Thoracic aorta (tissue), 2 donors: ENCODE data around the gene TIGD3. TPM values are rescaled to one million over a fixed set of nuclear protein-coding genes. Genes with fewer than 3 reads are reported as not detected.

ENCODE experiments used
- ATAC-seq: fragments of 150-250 bp; one replicate; pipeline ENCODE4 v1.8.0; 2017; ENCODE audit warnings: low read depth; ENCODE audit not compliant: insufficient number of reproducible peaks, low FRiP score
- DNase-seq: peaks from one replicate; pipeline ENCODE4 v3.0.0-alpha.2; 2020; ENCODE audit warnings: low spot score
- H3K27ac ChIP-seq, 2 donors: fragments of 200-600 bp; sonication (generic); 1 replicate in 1 of 2; 2 replicates in 1 of 2; pipeline ENCODE4 v1.5.1; 2016; ENCODE audit warnings: mild to moderate bottlenecking in 2 of 2, moderate library complexity in 2 of 2
- H3K27me3 ChIP-seq: fragments of 200-600 bp; sonication (generic); replicated peaks from 2 replicates; pipeline ENCODE4 v1.6.0; 2016; ENCODE audit warnings: mild to moderate bottlenecking; ENCODE audit not compliant: insufficient read depth
- H3K36me3 ChIP-seq: fragments of 200-600 bp; sonication (generic); one replicate; pipeline ENCODE4 v1.5.1; 2016
- H3K4me1 ChIP-seq, 2 donors: fragments of 200-600 bp; sonication (generic); 1 replicate in 1 of 2; 2 replicates in 1 of 2; pipeline versions ENCODE4 v1.5.1 to v1.6.0; 2016; ENCODE audit warnings: low read depth in 2 of 2, mild to moderate bottlenecking in 1 of 2; ENCODE audit not compliant: control insufficient read depth in 1 of 2
- H3K4me3 ChIP-seq: fragments of 200-600 bp; sonication (generic); 2 replicates; pipeline ENCODE4 v1.5.1; 2016; ENCODE audit warnings: mild to moderate bottlenecking
- H3K9me3 ChIP-seq: fragments of 200-600 bp; sonication (generic); 2 replicates; pipeline ENCODE4 v1.5.1; 2016
- total RNA-seq, 2 donors: library from RNA; depleted of rRNA; stranded (reverse); fragments of >200 nt; gene quantifications; one replicate each; pipeline versions ENCODE4 v1.1.0 to v1.2.3, GENCODE V29; 2016
- TF ChIP-seq, protein P1 (sequence below): fragments of 200-600 bp; sonication (generic); IDR thresholded peaks from one replicate; pipeline ENCODE4 v1.5.1; 2019; ENCODE audit warnings: antibody characterized with exemption

Gene TIGD3
- total RNA-seq, 2 donors from 2014 or later: not detected

DNA sequence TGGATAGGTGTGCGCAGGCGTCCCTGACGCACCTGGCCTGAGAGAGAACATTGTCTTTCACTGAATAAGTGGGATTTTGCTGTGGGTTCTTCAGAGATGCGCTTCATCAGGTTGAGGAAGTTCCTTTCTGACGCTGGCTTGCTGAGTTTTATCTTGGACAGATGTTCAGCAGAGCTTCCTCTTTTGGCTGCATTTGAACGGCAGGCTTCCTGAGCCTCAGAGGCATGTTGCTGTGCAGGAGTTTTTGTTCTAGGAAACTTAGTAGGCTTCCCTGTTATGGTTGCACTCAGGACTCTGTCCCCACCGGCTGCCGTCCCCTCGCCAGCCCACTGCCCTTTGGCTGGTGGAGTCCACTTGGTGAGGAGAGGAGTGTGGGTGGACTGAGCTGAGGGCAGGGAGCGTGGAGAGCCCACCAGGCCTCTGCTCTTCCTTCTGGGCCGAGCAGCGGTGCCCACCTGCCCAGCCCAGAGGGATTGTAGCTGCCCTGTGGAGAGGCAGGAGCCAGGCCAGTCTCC, 49.1 kb downstream of the TIGD3 start:
- Histone ChIP-seq H3K27ac (no peak overlapping the region), H3K36me3 (peaks cover 32% of the 10 kb centered on the region), H3K9me3 (no peaks in the 10 kb centered on the region), H3K27me3 (no peaks in the 10 kb centered on the region), H3K4me1 (no peaks in the 10 kb centered on the region), H3K4me3 (no peak overlapping the region)
- ATAC-seq (no peak), DNase-seq (no peak)
- TF ChIP-seq, protein P1, sequence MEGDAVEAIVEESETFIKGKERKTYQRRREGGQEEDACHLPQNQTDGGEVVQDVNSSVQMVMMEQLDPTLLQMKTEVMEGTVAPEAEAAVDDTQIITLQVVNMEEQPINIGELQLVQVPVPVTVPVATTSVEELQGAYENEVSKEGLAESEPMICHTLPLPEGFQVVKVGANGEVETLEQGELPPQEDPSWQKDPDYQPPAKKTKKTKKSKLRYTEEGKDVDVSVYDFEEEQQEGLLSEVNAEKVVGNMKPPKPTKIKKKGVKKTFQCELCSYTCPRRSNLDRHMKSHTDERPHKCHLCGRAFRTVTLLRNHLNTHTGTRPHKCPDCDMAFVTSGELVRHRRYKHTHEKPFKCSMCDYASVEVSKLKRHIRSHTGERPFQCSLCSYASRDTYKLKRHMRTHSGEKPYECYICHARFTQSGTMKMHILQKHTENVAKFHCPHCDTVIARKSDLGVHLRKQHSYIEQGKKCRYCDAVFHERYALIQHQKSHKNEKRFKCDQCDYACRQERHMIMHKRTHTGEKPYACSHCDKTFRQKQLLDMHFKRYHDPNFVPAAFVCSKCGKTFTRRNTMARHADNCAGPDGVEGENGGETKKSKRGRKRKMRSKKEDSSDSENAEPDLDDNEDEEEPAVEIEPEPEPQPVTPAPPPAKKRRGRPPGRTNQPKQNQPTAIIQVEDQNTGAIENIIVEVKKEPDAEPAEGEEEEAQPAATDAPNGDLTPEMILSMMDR: no peak

DNA sequence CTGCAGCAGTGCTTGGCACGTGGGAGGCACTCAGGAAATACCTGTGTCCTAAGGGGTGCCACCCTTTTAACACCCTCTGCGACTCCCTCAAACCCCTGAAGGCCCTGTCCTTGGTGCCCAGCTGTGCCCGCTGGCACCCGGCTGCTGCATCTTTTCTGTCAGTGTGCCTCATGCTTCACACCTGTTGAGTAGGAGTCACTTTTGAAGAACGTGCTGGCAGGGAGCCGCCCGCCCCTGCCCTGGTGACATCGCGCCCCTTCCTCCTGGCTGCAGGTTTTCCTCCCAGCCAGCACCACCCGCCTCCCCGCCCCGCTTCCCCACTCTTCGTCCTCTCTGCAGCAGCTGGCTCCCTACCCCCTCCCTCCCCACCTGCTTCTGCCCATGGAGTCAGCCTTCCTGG, 49.7 kb downstream of the TIGD3 start:
- H3K36me3 ChIP-seq: peaks cover 35% of the 10 kb centered on the region
- no peak for ATAC-seq

DNA sequence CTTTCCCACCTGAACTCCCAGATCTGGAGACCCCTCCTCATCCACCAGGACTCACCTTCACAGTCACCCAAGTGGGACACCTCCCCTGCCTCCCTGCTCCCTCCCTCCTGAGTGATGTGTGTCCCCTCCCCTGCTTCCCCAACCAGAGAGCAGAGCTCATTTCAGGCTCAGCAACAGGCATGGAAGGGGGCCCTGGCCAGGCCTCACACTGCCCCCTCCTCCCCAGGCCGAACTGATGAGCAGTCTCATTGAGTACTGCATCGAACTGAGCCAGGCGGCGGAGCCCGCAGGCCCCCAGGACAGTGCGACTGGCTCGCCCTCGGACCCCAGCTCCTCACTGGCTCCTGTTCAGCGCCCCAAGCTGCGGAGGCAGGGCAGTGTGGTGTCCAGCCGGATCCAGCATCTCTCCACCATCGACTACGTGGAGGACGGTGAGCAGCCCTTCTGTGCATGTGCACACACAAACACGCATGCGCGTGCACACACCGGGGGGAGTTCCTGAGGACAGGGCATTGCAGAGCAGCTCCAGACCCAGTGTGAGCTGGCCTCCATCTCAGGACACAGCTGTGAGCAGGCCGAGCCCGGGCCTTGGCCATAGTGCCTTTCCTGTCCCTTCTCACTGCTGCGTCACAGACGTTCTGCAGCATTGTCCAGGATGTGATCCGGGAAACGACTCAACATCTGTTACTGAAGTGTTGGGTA, 50.2 kb downstream of the TIGD3 start:
- H3K9me3 ChIP-seq: no peaks in the 10 kb centered on the region
- H3K4me1 ChIP-seq: no peaks in the 10 kb centered on the region
- no peaks in the 10 kb centered on the region for H3K27me3 ChIP-seq
- TF ChIP-seq, protein P1: no peak
- ATAC-seq (no peak), DNase-seq (no peak)
- no peak overlapping the region for H3K4me3 ChIP-seq
- peaks cover 36% of the 10 kb centered on the region for H3K36me3 ChIP-seq
- H3K27ac ChIP-seq: no peak overlapping the region

More for the DNA sequence above, 49.7 kb downstream of the TIGD3 start:
- Histone ChIP-seq H3K4me1 (no peaks in the 10 kb centered on the region), H3K9me3 (no peaks in the 10 kb centered on the region), H3K27ac (no peak overlapping the region), H3K27me3 (no peaks in the 10 kb centered on the region), H3K4me3 (no peak overlapping the region)
- TF ChIP-seq, protein P1: no peak
- DNase-seq: no peak

Other genes with a start within 250 kb of the TIGD3 start
- gene TM7SF2, start 242.9 kb upstream of the TIGD3 start, total RNA-seq: 10 to 100 TPM in 1 of 2 donors, 1 to 10 TPM in 1; 2.5 to 49.0 TPM
- 10 to 100 TPM; 10.0 to 13.8 TPM for gene ZNHIT2, start 237.1 kb upstream of the TIGD3 start, total RNA-seq
- gene FAU, start 232.6 kb upstream of the TIGD3 start, total RNA-seq: 100 to 1,000 TPM; 365 to 553 TPM
- gene MRPL49, start 232.4 kb upstream of the TIGD3 start, total RNA-seq: 10 to 100 TPM; 44.6 to 61.1 TPM
- gene SYVN1, start 220.2 kb upstream of the TIGD3 start, total RNA-seq: 10 to 100 TPM; 73.1 to 78.0 TPM
- gene SPDYC, start 184.5 kb upstream of the TIGD3 start, total RNA-seq: not detected
- gene CAPN1, start 172.8 kb upstream of the TIGD3 start, total RNA-seq: 100 to 1,000 TPM; 168 to 203 TPM
- 10 to 100 TPM in 1 of 2 donors, 1 to 10 TPM in 1; 5.6 to 13.5 TPM for gene POLA2, start 92.8 kb upstream of the TIGD3 start, total RNA-seq
- gene CDC42EP2, start 39.9 kb upstream of the TIGD3 start, total RNA-seq: 10 to 100 TPM in 1 of 2 donors, 1 to 10 TPM in 1; 8.5 to 18.7 TPM
- gene DPF2, start 20.9 kb upstream of the TIGD3 start, total RNA-seq: 10 to 100 TPM; 33.3 to 49.4 TPM
- 10 to 100 TPM; 19.0 to 26.7 TPM for gene SLC25A45, start 27.9 kb downstream of the TIGD3 start, total RNA-seq
- gene FRMD8, start 31.9 kb downstream of the TIGD3 start, total RNA-seq: 10 to 100 TPM; 45.2 to 45.9 TPM
- gene NEAT1, start 68.0 kb downstream of the TIGD3 start, total RNA-seq: 1,000 to 10,000 TPM in 1 of 2 donors, 100 to 1,000 TPM in 1; 848 to 1,659 TPM
- over 10,000 TPM; 20,776 to 38,952 TPM for gene MALAT1, start 144.3 kb downstream of the TIGD3 start, total RNA-seq
- 100 to 1,000 TPM in 1 of 2 donors, 10 to 100 TPM in 1; 96.8 to 106 TPM for gene SCYL1, start 170.3 kb downstream of the TIGD3 start, total RNA-seq
- gene LTBP3, start 203.6 kb downstream of the TIGD3 start, total RNA-seq: 100 to 1,000 TPM; 492 to 512 TPM
- gene ZNRD2, start 215.7 kb downstream of the TIGD3 start, total RNA-seq: 10 to 100 TPM; 38.4 to 51.7 TPM
- gene FAM89B, start 217.8 kb downstream of the TIGD3 start, total RNA-seq: 100 to 1,000 TPM in 1 of 2 donors, 10 to 100 TPM in 1; 53.3 to 127 TPM
- gene EHBP1L1, start 221.3 kb downstream of the TIGD3 start, total RNA-seq: 100 to 1,000 TPM; 286 to 395 TPM
- under 1 TPM in 1 of 2 donors, not detected in 1; 0.95 TPM for gene KCNK7, start 241.0 kb downstream of the TIGD3 start, total RNA-seq